CD4-positive, alpha-beta T cell treated with Interleukin-15 for 1 hour (primary cell): ENCODE results near the gene CCHCR1.

ENCODE experiments used
- DNase-seq: peaks from one replicate; pipeline ENCODE4 v3.0.0-alpha.2; 2020

The CCHCR1 gene

DNA sequence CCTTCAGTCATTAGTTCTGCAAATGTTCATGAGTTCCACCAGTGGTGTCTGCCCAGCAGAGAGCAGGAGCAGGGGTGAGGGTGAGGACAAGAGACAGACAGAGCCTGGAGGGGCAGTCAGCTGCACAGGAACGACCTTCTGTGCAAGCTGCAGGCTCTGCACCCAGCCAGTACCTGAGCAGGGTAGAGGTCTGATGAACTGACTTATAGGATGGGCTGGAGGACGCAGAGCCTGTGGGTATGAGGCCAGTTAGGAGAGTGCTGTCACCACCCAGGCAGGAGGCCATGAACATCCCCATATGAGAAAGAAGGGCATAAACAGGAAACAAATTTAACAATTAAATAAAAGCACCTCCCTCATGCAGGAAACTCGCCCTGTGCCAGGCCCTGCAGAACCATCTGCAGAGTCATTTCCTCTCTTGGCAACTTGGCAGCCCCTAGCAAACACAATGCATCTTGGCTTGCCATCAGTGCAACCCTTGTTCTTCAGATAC, 63.2 kb downstream of the CCHCR1 start:
- peak; percentile 24 for DNase-seq

- no peak for DNase-seq
Observed at GRCh38 chr6:31092769-31093505, 64.7 kb downstream of the CCHCR1 start.
